ENCODE results near the gene OSR1. TPM values are rescaled to one million over a fixed set of nuclear protein-coding genes. Genes with fewer than 3 reads are reported as not detected.
A peak's percentile ranks its signal among the peaks of the same experiment; 100 is the strongest.
"Not testable (repeated sequence)": the region's sequence is repeated elsewhere in the genome, so short reads cannot be mapped to it uniquely, and the experiment has no call there.

The OSR1 gene
- total and polyA plus RNA-seq, 2 experiments from 2014 or later: 0.24 TPM; not detected in 1

GRCh38 chr2:19392191-19392590 lies 33.8 kb upstream of the OSR1 start:
- no peaks in the 10 kb centered on the region for H3K4me1 ChIP-seq (ENCODE audit: insufficient read depth)
- H3K79me2 ChIP-seq (replicated peaks; ENCODE audit: insufficient read depth): no peaks in the 10 kb centered on the region
- peaks cover 17% of the 10 kb centered on the region for H3K9me3 Mint-ChIP-seq
- H3F3A ChIP-seq (replicated peaks; ENCODE audit: low read depth): no peaks in the 10 kb centered on the region
- H4K20me1 ChIP-seq (replicated peaks; ENCODE audit: insufficient read depth): no peaks in the 10 kb centered on the region
- no peak overlapping the region for H3K4me3 ChIP-seq
- no peak overlapping the region for H3K27ac Mint-ChIP-seq
- H3K27ac ChIP-seq (ENCODE audit: low read depth): no peak overlapping the region
- DNase-seq (ENCODE audit: low spot score) (no peak), ATAC-seq (no peak)
- H3K9me2 ChIP-seq (ENCODE audit: insufficient read depth): no peaks in the 10 kb centered on the region; the same call in 1 of the 2 replicates
- 0 out of 2 replicates have a peak, but pooled peaks cover 4% of the 10 kb centered on the region for H3K36me3 ChIP-seq (ENCODE audit: insufficient read depth)
- no peak for TF ChIP-seq ZNF331 (CRISPR knock-in tag; IDR thresholded peaks at IDR 0.05; ENCODE audit: low read depth)
- no peak overlapping the region for H2AFZ ChIP-seq
- no peaks in the 10 kb centered on the region for H3K27me3 Mint-ChIP-seq (ENCODE audit: insufficient read depth, low read depth, poor library complexity)
- H3K4me2 ChIP-seq: no peak overlapping the region
- H3K4me1 Mint-ChIP-seq: no peaks in the 10 kb centered on the region
- H3K27me3 ChIP-seq (ENCODE audit: insufficient read depth): no peaks in the 10 kb centered on the region
- no peak overlapping the region for H3K4me3 Mint-ChIP-seq
- H3K36me3 Mint-ChIP-seq (ENCODE audit: low read depth): 0 out of 3 replicates have a peak, but pooled peaks cover 5% of the 10 kb centered on the region

- H3K4me1 Mint-ChIP-seq; H3K4me1 ChIP-seq (ENCODE audit: insufficient read depth); DNase-seq (ENCODE audit: low spot score); H3F3A ChIP-seq (replicated peaks; ENCODE audit: low read depth); H3K36me3 Mint-ChIP-seq (ENCODE audit: low read depth); H3K27ac ChIP-seq (ENCODE audit: low read depth); H3K27me3 ChIP-seq (ENCODE audit: insufficient read depth); H4K20me1 ChIP-seq (replicated peaks; ENCODE audit: insufficient read depth); ATAC-seq; H3K4me3 ChIP-seq; H3K27me3 Mint-ChIP-seq (ENCODE audit: insufficient read depth, low read depth, poor library complexity); H3K4me2 ChIP-seq; H2AFZ ChIP-seq; H3K36me3 ChIP-seq (ENCODE audit: insufficient read depth); H3K79me2 ChIP-seq (replicated peaks; ENCODE audit: insufficient read depth); H3K9me2 ChIP-seq (ENCODE audit: insufficient read depth); H3K4me3 Mint-ChIP-seq; H3K27ac Mint-ChIP-seq: not testable (repeated sequence)
- peaks cover 17% of the 10 kb centered on the region for H3K9me3 Mint-ChIP-seq
Measured at GRCh38 chr2:19389469-19389868, 31.0 kb upstream of the OSR1 start.

- no peak for DNase-seq (ENCODE audit: low spot score)
- no peaks in the 10 kb centered on the region for H3F3A ChIP-seq (replicated peaks; ENCODE audit: low read depth)
- H2AFZ ChIP-seq: peak overlapping the region; percentile 2; the same call in 1 of the 2 replicates
- no peaks in the 10 kb centered on the region for H3K36me3 ChIP-seq (ENCODE audit: insufficient read depth)
- Mint-ChIP-seq H3K27me3 (ENCODE audit: insufficient read depth, low read depth, poor library complexity) (peaks cover 2% of the 10 kb centered on the region), H3K9me3 (no peaks in the 10 kb centered on the region), H3K36me3 (ENCODE audit: low read depth) (no peaks in the 10 kb centered on the region), H3K4me1 (peaks cover 3% of the 10 kb centered on the region; the same call in 2 of the 3 replicates), H3K27ac (no peak overlapping the region), H3K4me3 (no peak overlapping the region)
- no peak for ATAC-seq
- no peaks in the 10 kb centered on the region for H3K79me2 ChIP-seq (replicated peaks; ENCODE audit: insufficient read depth)
- H3K27ac ChIP-seq (ENCODE audit: low read depth): no peak overlapping the region
- H3K9me2 ChIP-seq (ENCODE audit: insufficient read depth): 0 out of 2 replicates have a peak, but pooled peaks cover 11% of the 10 kb centered on the region
- no peak overlapping the region for H3K4me2 ChIP-seq
- no peaks in the 10 kb centered on the region for H4K20me1 ChIP-seq (replicated peaks; ENCODE audit: insufficient read depth)
- H3K27me3 ChIP-seq (ENCODE audit: insufficient read depth): no peaks in the 10 kb centered on the region
- H3K4me3 ChIP-seq: no peak overlapping the region
- no peaks in the 10 kb centered on the region for H3K4me1 ChIP-seq (ENCODE audit: insufficient read depth)
- TF ChIP-seq ZNF462 (CRISPR knock-in tag; IDR thresholded peaks at IDR 0.05) (no peak), EZH2 (IDR thresholded peaks at IDR 0.05; ENCODE audit: low read depth, unreplicated experiment) (no peak), REST (IDR thresholded peaks at IDR 0.05; ENCODE audit: unreplicated experiment) (no peak), CTCF (conservative IDR thresholded peaks at IDR 0.05; ENCODE audit: low read depth in 2 of 2) (no peak)
Measured at GRCh38 chr2:19380532-19380931, 22.1 kb upstream of the OSR1 start.

All from GM23338 (cell line).